Measurements from ENCODE around the gene TBC1D5. TPM values are rescaled to one million over a fixed set of nuclear protein-coding genes. Genes with fewer than 3 reads are reported as not detected.

The TBC1D5 gene
- total RNA-seq, 1 experiment from 2014 or later, result 30.4 TPM

DNA sequence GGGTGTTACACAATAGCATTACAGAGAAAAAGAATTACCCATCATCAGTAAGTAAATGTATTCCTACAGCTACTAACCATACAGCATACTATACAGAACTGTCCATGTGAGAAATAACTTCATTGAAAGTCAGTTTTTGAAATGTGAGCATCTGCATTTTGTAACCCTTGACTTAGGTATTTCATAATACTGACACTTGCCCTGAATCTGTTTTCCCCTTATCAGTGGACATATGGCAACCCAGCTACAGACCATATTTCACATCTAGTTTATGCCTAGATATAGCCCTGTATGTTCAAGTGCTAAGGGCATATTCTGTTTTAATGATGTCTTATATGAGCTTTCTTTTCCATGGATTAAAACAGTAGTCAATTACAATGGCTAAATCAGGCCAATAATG lies 297.6 kb downstream of the TBC1D5 start:
- CTCF ChIA-PET, result no interaction called here
- TF ChIP-seq POLR2AphosphoS5 (IDR thresholded peaks at IDR 0.05; ENCODE audit: low read depth, low read length) (no peak), TCF7L2 (IDR thresholded peaks at IDR 0.05; ENCODE audit: low read depth, low read length) (no peak), SIN3A (IDR thresholded peaks at IDR 0.05; ENCODE audit: borderline replicate concordance, insufficient read depth, low read depth, low read length) (no peak)
- TF ChIP-seq, protein P1, sequence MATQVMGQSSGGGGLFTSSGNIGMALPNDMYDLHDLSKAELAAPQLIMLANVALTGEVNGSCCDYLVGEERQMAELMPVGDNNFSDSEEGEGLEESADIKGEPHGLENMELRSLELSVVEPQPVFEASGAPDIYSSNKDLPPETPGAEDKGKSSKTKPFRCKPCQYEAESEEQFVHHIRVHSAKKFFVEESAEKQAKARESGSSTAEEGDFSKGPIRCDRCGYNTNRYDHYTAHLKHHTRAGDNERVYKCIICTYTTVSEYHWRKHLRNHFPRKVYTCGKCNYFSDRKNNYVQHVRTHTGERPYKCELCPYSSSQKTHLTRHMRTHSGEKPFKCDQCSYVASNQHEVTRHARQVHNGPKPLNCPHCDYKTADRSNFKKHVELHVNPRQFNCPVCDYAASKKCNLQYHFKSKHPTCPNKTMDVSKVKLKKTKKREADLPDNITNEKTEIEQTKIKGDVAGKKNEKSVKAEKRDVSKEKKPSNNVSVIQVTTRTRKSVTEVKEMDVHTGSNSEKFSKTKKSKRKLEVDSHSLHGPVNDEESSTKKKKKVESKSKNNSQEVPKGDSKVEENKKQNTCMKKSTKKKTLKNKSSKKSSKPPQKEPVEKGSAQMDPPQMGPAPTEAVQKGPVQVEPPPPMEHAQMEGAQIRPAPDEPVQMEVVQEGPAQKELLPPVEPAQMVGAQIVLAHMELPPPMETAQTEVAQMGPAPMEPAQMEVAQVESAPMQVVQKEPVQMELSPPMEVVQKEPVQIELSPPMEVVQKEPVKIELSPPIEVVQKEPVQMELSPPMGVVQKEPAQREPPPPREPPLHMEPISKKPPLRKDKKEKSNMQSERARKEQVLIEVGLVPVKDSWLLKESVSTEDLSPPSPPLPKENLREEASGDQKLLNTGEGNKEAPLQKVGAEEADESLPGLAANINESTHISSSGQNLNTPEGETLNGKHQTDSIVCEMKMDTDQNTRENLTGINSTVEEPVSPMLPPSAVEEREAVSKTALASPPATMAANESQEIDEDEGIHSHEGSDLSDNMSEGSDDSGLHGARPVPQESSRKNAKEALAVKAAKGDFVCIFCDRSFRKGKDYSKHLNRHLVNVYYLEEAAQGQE (IDR thresholded peaks at IDR 0.05; ENCODE audit: insufficient read depth in 1 of 2, low read depth in 2 of 2, low read length in 1 of 2), result no peak
- TF ChIP-seq, protein P2, sequence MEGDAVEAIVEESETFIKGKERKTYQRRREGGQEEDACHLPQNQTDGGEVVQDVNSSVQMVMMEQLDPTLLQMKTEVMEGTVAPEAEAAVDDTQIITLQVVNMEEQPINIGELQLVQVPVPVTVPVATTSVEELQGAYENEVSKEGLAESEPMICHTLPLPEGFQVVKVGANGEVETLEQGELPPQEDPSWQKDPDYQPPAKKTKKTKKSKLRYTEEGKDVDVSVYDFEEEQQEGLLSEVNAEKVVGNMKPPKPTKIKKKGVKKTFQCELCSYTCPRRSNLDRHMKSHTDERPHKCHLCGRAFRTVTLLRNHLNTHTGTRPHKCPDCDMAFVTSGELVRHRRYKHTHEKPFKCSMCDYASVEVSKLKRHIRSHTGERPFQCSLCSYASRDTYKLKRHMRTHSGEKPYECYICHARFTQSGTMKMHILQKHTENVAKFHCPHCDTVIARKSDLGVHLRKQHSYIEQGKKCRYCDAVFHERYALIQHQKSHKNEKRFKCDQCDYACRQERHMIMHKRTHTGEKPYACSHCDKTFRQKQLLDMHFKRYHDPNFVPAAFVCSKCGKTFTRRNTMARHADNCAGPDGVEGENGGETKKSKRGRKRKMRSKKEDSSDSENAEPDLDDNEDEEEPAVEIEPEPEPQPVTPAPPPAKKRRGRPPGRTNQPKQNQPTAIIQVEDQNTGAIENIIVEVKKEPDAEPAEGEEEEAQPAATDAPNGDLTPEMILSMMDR (IDR thresholded peaks at IDR 0.05), result no peak

DNA sequence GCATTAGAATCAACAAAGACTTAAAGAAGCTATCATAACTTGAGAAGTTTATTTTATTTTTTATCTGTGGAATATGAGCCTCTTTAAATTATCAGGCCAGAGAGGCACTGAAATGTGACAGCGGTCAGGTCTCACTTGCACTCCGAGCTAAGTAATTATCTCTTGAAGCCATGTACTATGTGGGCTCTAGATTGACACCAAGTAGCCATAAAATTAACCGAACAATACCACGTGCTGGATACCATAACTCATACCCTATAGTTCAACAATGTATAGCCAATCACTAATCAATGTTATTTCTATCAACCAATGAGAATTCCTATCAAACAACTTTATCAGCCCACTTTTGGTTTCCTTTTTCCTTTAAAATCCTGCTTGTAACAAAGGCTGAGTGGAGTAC lies 299.3 kb downstream of the TBC1D5 start:
- ChIA-PET POLR2A (no interaction called here), CTCF (no interaction called here)
- Histone ChIP-seq H3K27ac (ENCODE audit: low read length) (no peak overlapping the region), H3K9me3 (ENCODE audit: control insufficient read depth, insufficient read depth, low read depth, low read length) (no peaks in the 10 kb centered on the region), H3K4me1 (ENCODE audit: control insufficient read depth, insufficient read depth, low read length) (no peaks in the 10 kb centered on the region), H3K4me3 (ENCODE audit: low read depth in 2 of 2, low read length in 2 of 2) (no peak overlapping the region), H3K27me3 (ENCODE audit: control insufficient read depth, insufficient read depth, low read length) (no peaks in the 10 kb centered on the region), H3K36me3 (ENCODE audit: control insufficient read depth, insufficient read depth, low read length) (no peaks in the 10 kb centered on the region)
- intact Hi-C loops (cut with micrococcal nuclease; ENCODE audit: unreplicated experiment), result loop anchor here (5.0 kb wide), 1 partner anchor 596 kb away; no protein-coding TSS in a partner anchor
- in situ Hi-C loops (cut with HindIII; ENCODE audit: low pct_unique_long_range_greater_than_20kb, low sequenced_read_pairs), result no loop called here
- ATAC-seq (no peak), DNase-seq (ENCODE audit: low read depth, low spot score) (no peak)
- TF ChIP-seq SIN3A (IDR thresholded peaks at IDR 0.05; ENCODE audit: borderline replicate concordance, insufficient read depth, low read depth, low read length) (no peak), TCF7L2 (IDR thresholded peaks at IDR 0.05; ENCODE audit: low read depth, low read length) (no peak), POLR2AphosphoS5 (IDR thresholded peaks at IDR 0.05; ENCODE audit: low read depth, low read length) (no peak)
- TF ChIP-seq, protein P2 (IDR thresholded peaks at IDR 0.05), result no peak
- TF ChIP-seq, protein P1 (IDR thresholded peaks at IDR 0.05; ENCODE audit: insufficient read depth in 1 of 2, low read depth in 2 of 2, low read length in 1 of 2), result no peak
- no TSS peak for BruUV-seq (replicated peaks)

More for the DNA sequence above, 297.6 kb downstream of the TBC1D5 start:
- Histone ChIP-seq H3K9me3 (ENCODE audit: control insufficient read depth, insufficient read depth, low read depth, low read length) (no peaks in the 10 kb centered on the region), H3K27me3 (ENCODE audit: control insufficient read depth, insufficient read depth, low read length) (no peaks in the 10 kb centered on the region), H3K27ac (ENCODE audit: low read length) (no peak overlapping the region), H3K4me1 (ENCODE audit: control insufficient read depth, insufficient read depth, low read length) (no peaks in the 10 kb centered on the region), H3K36me3 (ENCODE audit: control insufficient read depth, insufficient read depth, low read length) (no peaks in the 10 kb centered on the region), H3K4me3 (ENCODE audit: low read depth in 2 of 2, low read length in 2 of 2) (no peak overlapping the region)
- ATAC-seq (no peak), DNase-seq (ENCODE audit: low read depth, low spot score) (no peak)
- no TSS peak for BruUV-seq (replicated peaks)
- POLR2A ChIA-PET, result no interaction called here
- intact Hi-C loops (cut with micrococcal nuclease; ENCODE audit: unreplicated experiment) (loop anchor here (5.0 kb wide), 1 partner anchor 598 kb away; no protein-coding TSS in a partner anchor), in situ Hi-C loops (cut with HindIII; ENCODE audit: low pct_unique_long_range_greater_than_20kb, low sequenced_read_pairs) (no loop called here)

All from Panc1 (cell line).